Measurements from ENCODE around the gene XIRP1. TPM values are rescaled to one million over a fixed set of nuclear protein-coding genes. Genes with fewer than 3 reads are reported as not detected.

The XIRP1 gene
- total RNA-seq, 1 donor from 2014 or later: not detected

DNA sequence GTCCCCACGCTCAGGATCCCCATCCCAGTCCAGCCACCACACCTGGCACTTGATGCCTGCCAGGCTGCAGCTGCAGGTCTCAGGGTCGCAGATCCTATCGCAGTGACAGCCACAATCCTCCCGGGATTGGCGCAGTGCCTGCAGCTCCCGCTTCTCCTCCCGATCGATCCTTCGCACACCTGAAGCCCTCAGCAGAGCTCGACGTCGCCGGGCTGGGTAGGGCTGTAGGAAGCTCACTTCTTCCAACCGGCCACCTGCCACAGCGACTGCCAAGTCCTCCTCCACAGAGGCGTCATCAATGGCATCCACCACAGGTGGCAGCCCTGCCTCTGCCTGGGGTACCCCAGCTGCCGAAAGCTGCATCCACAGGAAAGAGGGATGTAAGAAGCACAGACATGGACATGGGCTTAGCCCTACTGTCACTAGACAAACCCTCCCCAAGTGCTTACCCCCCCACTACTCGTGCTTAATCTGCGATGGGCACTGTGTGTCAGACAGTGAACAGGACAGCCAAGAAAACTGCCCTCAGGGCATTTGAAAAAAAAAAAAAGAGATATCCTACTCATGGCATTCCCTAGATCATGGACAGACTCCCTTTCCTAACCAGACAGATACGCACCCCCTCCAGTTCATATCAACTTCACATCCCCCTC lies 48.2 kb downstream of the XIRP1 start:
- no peak for DNase-seq (ENCODE audit: low spot score in 2 of 2)
- peaks cover 45 to 59% of the 10 kb centered on the region in 2 donors for H3K4me1 ChIP-seq
- no peaks in the 10 kb centered on the region for H3K9me3 ChIP-seq
- peaks cover 56 to 64% of the 10 kb centered on the region in 2 donors for H3K36me3 ChIP-seq
- H3K27ac ChIP-seq: no peak overlapping the region
- intact Hi-C loops (cut with DNase I): no loop called here
- no peak overlapping the region for H3K4me3 ChIP-seq
- no peaks in the 10 kb centered on the region for H3K27me3 ChIP-seq
- TF ChIP-seq, protein P1, sequence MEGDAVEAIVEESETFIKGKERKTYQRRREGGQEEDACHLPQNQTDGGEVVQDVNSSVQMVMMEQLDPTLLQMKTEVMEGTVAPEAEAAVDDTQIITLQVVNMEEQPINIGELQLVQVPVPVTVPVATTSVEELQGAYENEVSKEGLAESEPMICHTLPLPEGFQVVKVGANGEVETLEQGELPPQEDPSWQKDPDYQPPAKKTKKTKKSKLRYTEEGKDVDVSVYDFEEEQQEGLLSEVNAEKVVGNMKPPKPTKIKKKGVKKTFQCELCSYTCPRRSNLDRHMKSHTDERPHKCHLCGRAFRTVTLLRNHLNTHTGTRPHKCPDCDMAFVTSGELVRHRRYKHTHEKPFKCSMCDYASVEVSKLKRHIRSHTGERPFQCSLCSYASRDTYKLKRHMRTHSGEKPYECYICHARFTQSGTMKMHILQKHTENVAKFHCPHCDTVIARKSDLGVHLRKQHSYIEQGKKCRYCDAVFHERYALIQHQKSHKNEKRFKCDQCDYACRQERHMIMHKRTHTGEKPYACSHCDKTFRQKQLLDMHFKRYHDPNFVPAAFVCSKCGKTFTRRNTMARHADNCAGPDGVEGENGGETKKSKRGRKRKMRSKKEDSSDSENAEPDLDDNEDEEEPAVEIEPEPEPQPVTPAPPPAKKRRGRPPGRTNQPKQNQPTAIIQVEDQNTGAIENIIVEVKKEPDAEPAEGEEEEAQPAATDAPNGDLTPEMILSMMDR (IDR thresholded peaks at IDR 0.05): no peak

DNA sequence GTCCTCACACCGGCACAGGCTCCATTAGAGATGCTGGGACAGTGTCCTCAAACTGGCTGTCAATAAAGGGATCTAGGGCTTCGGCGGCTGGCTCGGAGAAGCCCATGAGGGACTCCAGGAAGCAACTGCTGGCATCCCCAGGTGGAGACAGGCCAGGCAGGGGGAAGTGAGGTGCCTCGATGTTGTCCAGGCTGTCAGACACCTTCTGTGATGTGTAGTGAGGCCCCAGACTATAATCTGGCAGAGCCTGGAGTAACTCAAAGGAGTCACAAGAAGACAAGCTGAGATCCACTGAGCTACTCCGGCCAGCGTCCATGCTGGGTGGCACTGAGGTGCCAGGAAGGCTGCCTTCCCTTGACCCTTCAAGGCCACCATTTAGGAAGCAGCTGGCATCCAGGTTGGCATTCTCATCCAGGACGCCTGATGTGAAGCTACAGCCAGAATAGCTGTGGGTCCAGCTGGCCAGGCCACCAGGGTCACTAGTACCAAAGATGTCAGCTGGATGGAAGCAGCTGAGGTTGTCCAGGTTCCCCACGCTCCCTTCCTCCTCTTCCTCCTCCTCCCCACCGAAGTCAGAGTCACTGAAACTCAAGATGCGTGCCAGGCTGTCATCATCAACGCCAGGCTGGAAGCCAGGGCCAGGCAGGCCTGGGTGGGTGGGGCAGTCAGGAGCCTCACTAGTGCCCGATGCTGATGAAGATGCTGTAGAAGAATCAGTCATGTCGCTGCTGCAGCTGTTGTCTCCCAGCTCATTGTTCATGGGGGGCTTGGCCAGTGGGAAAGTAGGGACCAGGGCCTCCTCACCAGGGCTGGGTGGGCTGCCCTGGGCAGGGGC lies 49.1 kb downstream of the XIRP1 start:
- Histone ChIP-seq H3K4me3 (no peak overlapping the region), H3K4me1 (peaks cover 36 to 53% of the 10 kb centered on the region in 2 donors), H3K36me3 (peaks cover 56 to 64% of the 10 kb centered on the region in 2 donors), H3K9me3 (no peaks in the 10 kb centered on the region), H3K27ac (no peak overlapping the region), H3K27me3 (no peaks in the 10 kb centered on the region)
- intact Hi-C loops (cut with DNase I): no loop called here
- no peak for DNase-seq (ENCODE audit: low spot score in 2 of 2)
- TF ChIP-seq, protein P1 (IDR thresholded peaks at IDR 0.05): no peak

DNA sequence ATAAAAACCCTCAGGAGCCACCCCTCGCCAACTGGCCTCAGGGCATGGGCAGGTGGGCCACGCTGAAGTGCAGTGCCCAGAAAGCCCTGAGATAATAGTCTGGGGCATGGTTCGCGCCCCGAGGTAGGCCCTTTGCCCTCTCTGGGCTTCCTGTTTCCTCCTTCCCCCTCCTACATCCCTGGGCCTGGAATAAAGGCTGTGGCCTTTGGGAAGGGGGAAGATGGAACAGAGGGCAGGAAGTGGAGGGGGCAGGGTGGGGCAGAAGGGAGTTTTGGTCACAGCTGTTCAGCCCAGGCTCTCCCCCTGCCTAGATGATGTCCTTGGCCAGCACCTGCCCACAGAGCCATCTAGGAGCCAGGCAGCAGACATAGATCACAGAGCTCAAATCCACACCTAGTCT lies 50.3 kb downstream of the XIRP1 start:
- H3K27me3 ChIP-seq: no peaks in the 10 kb centered on the region
- peak overlapping the region; percentile 20 to 32 for H3K27ac ChIP-seq
- DNase-seq (ENCODE audit: low spot score in 2 of 2): no peak
- intact Hi-C loops (cut with DNase I): no loop called here
- H3K4me3 ChIP-seq: no peak overlapping the region
- peaks cover 28 to 42% of the 10 kb centered on the region in 2 donors for H3K4me1 ChIP-seq
- H3K9me3 ChIP-seq: no peaks in the 10 kb centered on the region
- TF ChIP-seq, protein P1 (IDR thresholded peaks at IDR 0.05): no peak
- H3K36me3 ChIP-seq: peaks cover 60 to 70% of the 10 kb centered on the region in 2 donors

DNA sequence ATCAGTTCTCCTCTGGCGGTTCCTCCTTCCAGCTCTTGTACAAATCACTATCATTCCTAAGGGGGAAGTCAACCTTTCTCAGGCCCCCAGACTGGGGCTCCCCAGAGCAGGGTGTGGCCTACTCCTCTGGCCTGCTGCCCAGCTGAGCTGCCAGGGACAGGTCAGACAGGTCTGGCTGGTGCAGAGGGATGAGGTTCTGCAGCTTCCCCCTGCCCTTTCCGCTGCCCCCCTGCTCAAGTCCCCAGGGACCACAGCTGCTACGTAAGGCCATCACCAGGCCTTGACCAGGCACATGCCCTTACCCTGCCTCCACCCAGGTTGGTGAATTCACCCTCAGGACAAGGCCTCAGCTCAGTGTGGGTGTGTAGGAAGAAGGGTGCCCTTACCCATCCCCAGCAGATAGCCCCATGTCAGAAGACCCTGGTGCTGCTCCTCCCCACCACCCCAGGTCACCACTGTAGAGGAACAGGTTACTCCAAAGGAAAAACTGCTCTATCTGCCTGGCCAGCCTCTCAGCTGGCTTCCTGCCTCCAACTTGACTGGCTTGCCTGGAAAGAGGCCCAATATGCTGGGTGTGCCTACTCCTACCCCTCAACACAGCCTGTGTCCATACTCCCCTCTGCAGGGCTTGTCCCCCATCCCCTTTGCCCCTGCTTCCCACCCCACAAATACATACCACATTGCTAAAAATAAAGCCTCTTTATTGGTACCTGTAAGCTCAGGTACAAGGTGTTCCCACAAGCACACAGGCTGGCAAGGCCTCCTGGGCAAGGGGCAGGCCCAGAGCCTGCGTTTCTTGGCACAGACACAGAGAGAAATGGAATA lies 51.0 kb downstream of the XIRP1 start:
- H3K4me3 ChIP-seq: no peak overlapping the region
- DNase-seq (ENCODE audit: low spot score in 2 of 2): no peak
- H3K9me3 ChIP-seq: no peaks in the 10 kb centered on the region
- H3K27me3 ChIP-seq: no peaks in the 10 kb centered on the region
- TF ChIP-seq, protein P1 (IDR thresholded peaks at IDR 0.05): no peak
- intact Hi-C loops (cut with DNase I): loop anchor here (1.0 kb wide), 1 partner anchor 33 kb away; no protein-coding TSS in a partner anchor
- H3K27ac ChIP-seq: peak overlapping the region; percentile 20 to 32
- H3K36me3 ChIP-seq: peaks cover 59 to 71% of the 10 kb centered on the region in 2 donors
- peaks cover 23 to 36% of the 10 kb centered on the region in 2 donors for H3K4me1 ChIP-seq

DNA sequence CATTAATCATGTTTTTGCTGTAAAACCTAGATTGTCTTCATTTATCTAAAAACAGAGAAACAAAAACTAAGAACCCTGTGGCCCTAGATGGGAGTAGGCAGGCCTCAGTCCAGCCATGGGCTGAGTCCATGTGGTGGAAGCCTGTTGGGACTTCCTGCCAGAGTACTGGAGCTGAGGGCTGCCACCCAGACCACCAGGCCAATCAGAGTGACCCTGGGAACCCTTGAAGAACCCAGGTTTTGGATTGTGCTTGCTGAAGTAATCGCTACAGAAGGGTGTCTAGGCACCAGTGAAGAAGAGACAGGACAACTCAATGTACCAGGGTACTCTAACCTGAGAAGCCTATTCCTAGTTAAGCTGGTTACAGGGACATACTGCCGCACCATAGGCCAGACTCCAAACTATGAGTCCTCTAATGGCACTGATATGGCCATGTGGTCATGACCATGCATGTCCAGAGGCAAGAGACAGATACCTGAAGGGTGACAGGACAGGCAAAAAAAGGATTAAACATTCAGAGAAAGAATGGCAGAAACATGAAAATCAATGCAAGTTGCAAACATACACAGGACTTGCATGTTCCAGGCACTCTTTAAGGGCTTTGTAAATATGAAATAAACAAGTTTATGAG lies 51.9 kb downstream of the XIRP1 start:
- peaks cover 50 to 62% of the 10 kb centered on the region in 2 donors for H3K36me3 ChIP-seq
- no peaks in the 10 kb centered on the region for H3K27me3 ChIP-seq
- H3K9me3 ChIP-seq: no peaks in the 10 kb centered on the region
- H3K4me3 ChIP-seq: no peak overlapping the region
- peak overlapping the region; percentile 3 to 4 for H3K27ac ChIP-seq
- no peak for DNase-seq (ENCODE audit: low spot score in 2 of 2)
- intact Hi-C loops (cut with DNase I): no loop called here
- TF ChIP-seq, protein P1 (IDR thresholded peaks at IDR 0.05): no peak
- H3K4me1 ChIP-seq: peaks cover 17 to 29% of the 10 kb centered on the region in 2 donors

Measured in ascending aorta (tissue), 2 donors.